Endothelial cell of umbilical vein (primary cell): ENCODE data around the gene PCGF2. TPM values are rescaled to one million over a fixed set of nuclear protein-coding genes. Genes with fewer than 3 reads are reported as not detected.

ENCODE experiments used
- BruUV-seq: library from RNA; stranded (reverse); fragments of 400-500 nt; replicated peaks from 2 replicates; lab custom pipeline; 2021; lab: Mats Ljungman, UMichigan
- CTCF ChIA-PET: fragments of 300-600, 350-600 bp; sonication (Branson Sonifier 250); formaldehyde crosslinking; loops from one replicate; lab custom pipeline; 2021; ENCODE audit warnings: antibody characterized with exemption, inconsistent platforms; lab: Charles Lee
- POLR2A ChIA-PET: fragments of 300-600, 350-600 bp; sonication (Branson Sonifier 250); formaldehyde crosslinking; loops from one replicate; lab custom pipeline; 2021; ENCODE audit warnings: antibody characterized with exemption, inconsistent platforms; lab: Charles Lee
- DNase-seq: peaks from one replicate; pipeline ENCODE4 v3.0.0-alpha.2; 2011; ENCODE audit warnings: low read depth, low spot score
- FAIRE-seq: peaks from 2 replicates; lab custom pipeline; 2011; peaks lifted over from hg19 to GRCh38; lab: Jason Lieb, UNC
- H2AFZ ChIP-seq: 2 replicates; pipeline ENCODE4 v1.6.0; 2012; ENCODE audit warnings: low read depth, low read length, control low read depth, inconsistent platforms
- H3K27ac ChIP-seq: 2 replicates; pipeline ENCODE4 v1.5.1; 2011; ENCODE audit warnings: low read depth, mild to moderate bottlenecking, control low read depth, low read length, moderate library complexity; ENCODE audit not compliant: insufficient read depth
- H3K27me3 ChIP-seq, 2 experiments: 2 replicates each; pipeline versions ENCODE4 v1.6.0 to v1.6.1; 2011; ENCODE audit warnings: low read length in 2 of 2, mixed read lengths in 1 of 2; ENCODE audit not compliant: control insufficient read depth in 2 of 2, insufficient read depth in 2 of 2
- H3K36me3 ChIP-seq, 2 experiments: 2 replicates in 1 of 2; 3 replicates in 1 of 2; pipeline ENCODE4 v1.5.1; 2011; ENCODE audit warnings: low read length in 2 of 2, mild to moderate bottlenecking in 1 of 2, moderate library complexity in 1 of 2; ENCODE audit not compliant: control insufficient read depth in 2 of 2, insufficient read depth in 2 of 2; ENCODE audit errors: extremely low read depth in 1 of 2
- H3K4me1 ChIP-seq: 3 replicates; pipeline ENCODE4 v1.5.1; 2011; ENCODE audit warnings: mild to moderate bottlenecking, low read length; ENCODE audit not compliant: control insufficient read depth, insufficient read depth; ENCODE audit errors: extremely low read depth
- H3K4me2 ChIP-seq: 2 replicates; pipeline ENCODE4 v1.6.1; 2011; ENCODE audit warnings: low read length, control low read depth, mixed read lengths; ENCODE audit not compliant: insufficient read depth
- H3K4me3 ChIP-seq, 3 experiments: fragments of 200-600 bp in 1 of 3; sonication (generic), shearing (Covaris generic) in 1 of 3; replicated peaks in 1 of 3; 2 replicates each; pipeline ENCODE4 v1.5.1; 2011 to 2016; ENCODE audit warnings: control low read depth in 3 of 3, low read length in 3 of 3, mild to moderate bottlenecking in 2 of 3, inconsistent platforms in 1 of 3, low read depth in 1 of 3, moderate library complexity in 1 of 3; ENCODE audit not compliant: insufficient read depth in 1 of 3
- H3K79me2 ChIP-seq: 2 replicates; pipeline ENCODE4 v1.6.0; 2012; ENCODE audit warnings: low read length, inconsistent platforms; ENCODE audit not compliant: control insufficient read depth, insufficient read depth
- H3K9ac ChIP-seq: replicated peaks from 2 replicates; pipeline ENCODE3; 2011; ENCODE audit warnings: low read length, control low read depth; ENCODE audit not compliant: insufficient read depth; ENCODE audit errors: extremely low read depth
- H3K9me1 ChIP-seq: replicated peaks from 3 replicates; pipeline ENCODE4 v1.6.0; 2011; ENCODE audit warnings: mild to moderate bottlenecking, low read length; ENCODE audit not compliant: control insufficient read depth, insufficient read depth; ENCODE audit errors: extremely low read depth
- H3K9me3 ChIP-seq: replicated peaks from 2 replicates; pipeline ENCODE4 v1.5.1; 2012; ENCODE audit warnings: low read length, inconsistent platforms; ENCODE audit not compliant: control insufficient read depth, insufficient read depth
- H4K20me1 ChIP-seq: replicated peaks from 2 replicates; pipeline ENCODE3; 2011; ENCODE audit warnings: mild to moderate bottlenecking, low read length; ENCODE audit not compliant: control insufficient read depth, insufficient read depth; ENCODE audit errors: extremely low read depth
- EZH2 ChIP-seq: IDR thresholded peaks from 2 replicates; pipeline ENCODE4 v1.6.1; 2012; ENCODE audit warnings: borderline replicate concordance, low read depth, mild to moderate bottlenecking, moderate library complexity, low read length, inconsistent platforms; ENCODE audit not compliant: severe bottlenecking
- FOS ChIP-seq: IDR thresholded peaks from 2 replicates; pipeline ENCODE4 v1.6.1; 2011; ENCODE audit warnings: mild to moderate bottlenecking, low read length, moderate library complexity, borderline replicate concordance; ENCODE audit not compliant: insufficient read depth
- GATA2 ChIP-seq: IDR thresholded peaks from 2 replicates; pipeline ENCODE4 v1.7.0; 2011; ENCODE audit warnings: low read depth, mild to moderate bottlenecking, moderate library complexity, mixed read lengths, low read length; ENCODE audit not compliant: insufficient read length, insufficient read depth
- JUN ChIP-seq: IDR thresholded peaks from 2 replicates; pipeline ENCODE4 v1.6.1; 2011; ENCODE audit warnings: borderline replicate concordance, low read depth; ENCODE audit not compliant: insufficient read length, insufficient read depth
- MAX ChIP-seq: IDR thresholded peaks from 2 replicates; pipeline ENCODE4 v1.6.1; 2011; ENCODE audit not compliant: insufficient read depth, insufficient read length
- MYC ChIP-seq: IDR thresholded peaks from one replicate; pipeline ENCODE4 v1.6.1; 2011; ENCODE audit warnings: mild to moderate bottlenecking, low read depth, low read length
- POLR2A ChIP-seq: IDR thresholded peaks from 2 replicates; pipeline ENCODE4 v1.6.1; 2012; ENCODE audit warnings: low read depth, mild to moderate bottlenecking, control low read depth, low read length
- POLR2AphosphoS5 ChIP-seq: IDR thresholded peaks from 2 replicates; pipeline ENCODE4 v1.6.1; 2012; ENCODE audit warnings: low read depth, mild to moderate bottlenecking, control low read depth, low read length, moderate library complexity; ENCODE audit not compliant: insufficient read depth
- dilution Hi-C: fragments of 300-500 bp; cut with MboI; formaldehyde crosslinking; loops from one replicate; pipeline ENCODE4 v1.15.0; 2019; ENCODE audit warnings: low sequenced_read_pairs; ENCODE audit not compliant: extremely low pct_ligation_motif_present
- intact Hi-C: fragments of 100-400 bp; cut with micrococcal nuclease; formaldehyde crosslinking; loops from one replicate; pipeline ENCODE4 v1.10.0; 2022
- polyA plus RNA-seq, 4 experiments: library from polyadenylated mRNA; depleted of rRNA in 3 of 4; stranded (reverse) in 3 of 4; unstranded in 1 of 4; fragments of >200 nt; gene quantifications; 2 replicates each; pipeline versions ENCODE4 v1.2.1 to v1.2.3, GENCODE V29; 2011 to 2012; ENCODE audit warnings: missing spikeins in 1 of 4
- total RNA-seq: library from RNA; stranded (reverse); gene quantifications from 2 replicates; pipeline ENCODE4 v1.2.3, GENCODE V29; 2021
- TF ChIP-seq, protein P1 (sequence below), 2 donors: IDR thresholded peaks; 1 replicate in 1 of 2; 2 replicates in 1 of 2; pipeline ENCODE4 v1.5.1; 2011; ENCODE audit warnings: low read length in 2 of 2, mild to moderate bottlenecking in 2 of 2, moderate library complexity in 2 of 2, control low read depth in 1 of 2, inconsistent platforms in 1 of 2, low read depth in 1 of 2; ENCODE audit not compliant: insufficient read depth in 1 of 2; ENCODE audit errors: extremely low read depth in 1 of 2

The PCGF2 gene
- total and polyA plus RNA-seq, 2 donors (not counting 3 experiments of a cell fraction or from before 2014, with no cell fraction given) = 39.8 to 78.4 TPM

- Histone ChIP-seq H3K36me3 (peaks cover 5 to 37% of the 10 kb centered on the region in 2 experiments), H3K9me1 (no peaks in the 10 kb centered on the region), H4K20me1 (no peaks in the 10 kb centered on the region), H2AFZ (no peak overlapping the region), H3K9me3 (no peaks in the 10 kb centered on the region), H3K4me2 (no peak overlapping the region), H3K9ac (no peak overlapping the region), H3K27ac (no peak overlapping the region), H3K4me1 (peaks cover under 1% of the 10 kb centered on the region), H3K4me3 (no peak overlapping the region), H3K27me3 (no peaks in the 10 kb centered on the region), H3K79me2 (no peaks in the 10 kb centered on the region)
- no peak for DNase-seq
- dilution Hi-C loops = no loop called here
- ChIA-PET CTCF (interaction anchor here (1.1 to 2.4 kb wide), 3 partner anchors 13 to 16 kb away, joined by 3 to 16 read pairs (median 7); partner anchors contain the start of gene MLLT6), POLR2A (interaction anchor here (0.6 kb wide), 1 partner anchor 16 kb away, joined by 3 read pairs; no protein-coding TSS in a partner anchor)
- BruUV-seq = no TSS peak
- TF ChIP-seq MAX (no peak), POLR2A (no peak), EZH2 (no peak), MYC (no peak), JUN (no peak), GATA2 (no peak), FOS (no peak), POLR2AphosphoS5 (no peak)
- TF ChIP-seq, protein P1, sequence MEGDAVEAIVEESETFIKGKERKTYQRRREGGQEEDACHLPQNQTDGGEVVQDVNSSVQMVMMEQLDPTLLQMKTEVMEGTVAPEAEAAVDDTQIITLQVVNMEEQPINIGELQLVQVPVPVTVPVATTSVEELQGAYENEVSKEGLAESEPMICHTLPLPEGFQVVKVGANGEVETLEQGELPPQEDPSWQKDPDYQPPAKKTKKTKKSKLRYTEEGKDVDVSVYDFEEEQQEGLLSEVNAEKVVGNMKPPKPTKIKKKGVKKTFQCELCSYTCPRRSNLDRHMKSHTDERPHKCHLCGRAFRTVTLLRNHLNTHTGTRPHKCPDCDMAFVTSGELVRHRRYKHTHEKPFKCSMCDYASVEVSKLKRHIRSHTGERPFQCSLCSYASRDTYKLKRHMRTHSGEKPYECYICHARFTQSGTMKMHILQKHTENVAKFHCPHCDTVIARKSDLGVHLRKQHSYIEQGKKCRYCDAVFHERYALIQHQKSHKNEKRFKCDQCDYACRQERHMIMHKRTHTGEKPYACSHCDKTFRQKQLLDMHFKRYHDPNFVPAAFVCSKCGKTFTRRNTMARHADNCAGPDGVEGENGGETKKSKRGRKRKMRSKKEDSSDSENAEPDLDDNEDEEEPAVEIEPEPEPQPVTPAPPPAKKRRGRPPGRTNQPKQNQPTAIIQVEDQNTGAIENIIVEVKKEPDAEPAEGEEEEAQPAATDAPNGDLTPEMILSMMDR (IDR thresholded peaks at IDR 0.05; ENCODE audit: extremely low read depth in 1 of 2, insufficient read depth in 1 of 2, low read depth in 1 of 2, low read length in 2 of 2) = no peak
- intact Hi-C loops = no loop called here
- no peak for FAIRE-seq
Measured at GRCh38 chr17:38719289-38719942, 28.7 kb downstream of the PCGF2 start.
